IPS-18a (cell line): ENCODE data around the gene GULP1.

Experiments
- H3K27ac ChIP-seq: one replicate; pipeline ENCODE4 v1.5.1; 2013; ENCODE audit warnings: low read length
- H3K27me3 ChIP-seq: one replicate; pipeline ENCODE4 v1.6.1; 2013; ENCODE audit warnings: mild to moderate bottlenecking, low read length; ENCODE audit not compliant: control insufficient read depth, insufficient read depth
- H3K36me3 ChIP-seq: one replicate; pipeline ENCODE4 v1.6.1; 2013; ENCODE audit warnings: low read depth, low read length; ENCODE audit not compliant: control insufficient read depth
- H3K4me1 ChIP-seq: one replicate; pipeline ENCODE4 v1.6.1; 2013; ENCODE audit warnings: low read depth, low read length; ENCODE audit not compliant: control insufficient read depth
- H3K4me3 ChIP-seq: one replicate; pipeline ENCODE4 v1.5.1; 2013; ENCODE audit warnings: low read length
- H3K9ac ChIP-seq: one replicate; pipeline ENCODE4 v1.6.1; 2013; ENCODE audit warnings: mild to moderate bottlenecking, low read length, moderate library complexity
- H3K9me3 ChIP-seq: one replicate; pipeline ENCODE4 v1.6.1; 2013; ENCODE audit warnings: low read depth, low read length; ENCODE audit not compliant: control insufficient read depth

GULP1 gene

GRCh38 chr2:188327518-188328213, 36.0 kb downstream of the GULP1 start:
- Histone ChIP-seq H3K9me3 (no peaks in the 10 kb centered on the region), H3K9ac (no peak overlapping the region), H3K4me1 (peaks cover 22% of the 10 kb centered on the region), H3K27ac (no peak overlapping the region), H3K27me3 (no peaks in the 10 kb centered on the region), H3K36me3 (no peaks in the 10 kb centered on the region), H3K4me3 (no peak overlapping the region)

GRCh38 chr2:188328419-188328818, 36.7 kb downstream of the GULP1 start:
- no peaks in the 10 kb centered on the region for H3K36me3 ChIP-seq
- no peak overlapping the region for H3K27ac ChIP-seq
- H3K4me1 ChIP-seq: peaks cover 21% of the 10 kb centered on the region
- H3K9ac ChIP-seq: no peak overlapping the region
- no peaks in the 10 kb centered on the region for H3K27me3 ChIP-seq
- no peaks in the 10 kb centered on the region for H3K9me3 ChIP-seq
- H3K4me3 ChIP-seq: no peak overlapping the region

- H3K9ac ChIP-seq: no peak overlapping the region
- peaks cover 34% of the 10 kb centered on the region for H3K4me1 ChIP-seq
- no peak overlapping the region for H3K27ac ChIP-seq
- H3K4me3 ChIP-seq: no peak overlapping the region
- no peaks in the 10 kb centered on the region for H3K9me3 ChIP-seq
- H3K36me3 ChIP-seq: no peaks in the 10 kb centered on the region
- no peaks in the 10 kb centered on the region for H3K27me3 ChIP-seq
These were observed 38.8 kb downstream of the GULP1 start for GRCh38 chr2:188330316-188331053.

GRCh38 chr2:188332619-188333018, 40.9 kb downstream of the GULP1 start:
- H3K4me1 ChIP-seq: peaks cover 30% of the 10 kb centered on the region

GRCh38 chr2:188333751-188334524, 42.3 kb downstream of the GULP1 start:
- no peak overlapping the region for H3K4me3 ChIP-seq
- H3K4me1 ChIP-seq: peaks cover 33% of the 10 kb centered on the region
- H3K27ac ChIP-seq: peak overlapping the region; percentile 45
- H3K36me3 ChIP-seq: peaks cover 12% of the 10 kb centered on the region
- H3K9ac ChIP-seq: no peak overlapping the region
- H3K27me3 ChIP-seq: no peaks in the 10 kb centered on the region
- no peaks in the 10 kb centered on the region for H3K9me3 ChIP-seq

More at GRCh38 chr2:188332619-188333018, 40.9 kb downstream of the GULP1 start:
- H3K27me3 ChIP-seq: no peaks in the 10 kb centered on the region
- no peaks in the 10 kb centered on the region for H3K9me3 ChIP-seq
- H3K27ac ChIP-seq: no peak overlapping the region
- H3K4me3 ChIP-seq: no peak overlapping the region
- peaks cover 12% of the 10 kb centered on the region for H3K36me3 ChIP-seq
- no peak overlapping the region for H3K9ac ChIP-seq

- H3K4me3 ChIP-seq: no peak overlapping the region
- H3K36me3 ChIP-seq: peaks cover 12% of the 10 kb centered on the region
- no peaks in the 10 kb centered on the region for H3K9me3 ChIP-seq
- no peak overlapping the region for H3K27ac ChIP-seq
- H3K27me3 ChIP-seq: no peaks in the 10 kb centered on the region
- no peak overlapping the region for H3K9ac ChIP-seq
- peaks cover 34% of the 10 kb centered on the region for H3K4me1 ChIP-seq
These were observed 46.8 kb downstream of the GULP1 start for GRCh38 chr2:188338463-188338862.

GRCh38 chr2:188340257-188340656, 48.6 kb downstream of the GULP1 start:
- Histone ChIP-seq H3K36me3 (peaks cover 12% of the 10 kb centered on the region), H3K9me3 (no peaks in the 10 kb centered on the region), H3K9ac (no peak overlapping the region), H3K27me3 (no peaks in the 10 kb centered on the region), H3K27ac (no peak overlapping the region), H3K4me3 (no peak overlapping the region), H3K4me1 (peaks cover 21% of the 10 kb centered on the region)

GRCh38 chr2:188345020-188345419, 53.3 kb downstream of the GULP1 start:
- Histone ChIP-seq H3K4me3 (no peak overlapping the region), H3K9me3 (no peaks in the 10 kb centered on the region), H3K36me3 (no peaks in the 10 kb centered on the region), H3K9ac (no peak overlapping the region), H3K4me1 (peaks cover 6% of the 10 kb centered on the region), H3K27me3 (no peaks in the 10 kb centered on the region), H3K27ac (no peak overlapping the region)

- Histone ChIP-seq H3K4me1 (peaks cover 2% of the 10 kb centered on the region), H3K4me3 (no peak overlapping the region), H3K36me3 (no peaks in the 10 kb centered on the region), H3K9ac (no peak overlapping the region), H3K27ac (no peak overlapping the region), H3K27me3 (no peaks in the 10 kb centered on the region), H3K9me3 (no peaks in the 10 kb centered on the region)
These were observed 53.8 kb downstream of the GULP1 start for GRCh38 chr2:188345426-188345825.

- Histone ChIP-seq H3K4me1 (no peaks in the 10 kb centered on the region), H3K9me3 (no peaks in the 10 kb centered on the region), H3K4me3 (no peak overlapping the region), H3K27me3 (no peaks in the 10 kb centered on the region), H3K9ac (no peak overlapping the region), H3K36me3 (no peaks in the 10 kb centered on the region), H3K27ac (no peak overlapping the region)
These were observed 54.3 kb downstream of the GULP1 start for GRCh38 chr2:188345831-188346458.

GRCh38 chr2:188349019-188349418, 57.3 kb downstream of the GULP1 start:
- Histone ChIP-seq H3K27ac (no peak overlapping the region), H3K4me1 (no peaks in the 10 kb centered on the region)

More at GRCh38 chr2:188349019-188349418, 57.3 kb downstream of the GULP1 start:
- H3K9ac ChIP-seq: no peak overlapping the region
- H3K36me3 ChIP-seq: no peaks in the 10 kb centered on the region
- no peak overlapping the region for H3K4me3 ChIP-seq
- H3K9me3 ChIP-seq: no peaks in the 10 kb centered on the region
- H3K27me3 ChIP-seq: no peaks in the 10 kb centered on the region
